HG02678 (cell line): Measurements from ENCODE around the gene ZBTB2.
"Not testable (repeated sequence)": the region's sequence is repeated elsewhere in the genome, so short reads cannot be mapped to it uniquely, and the experiment has no call there.

ENCODE experiments used
- ATAC-seq: cut with Tn5 transposase; IDR thresholded peaks from one replicate; pipeline ENCODE4 v1.9.1; 2021; ENCODE audit warnings: mild to moderate bottlenecking, moderate library complexity; ENCODE audit not compliant: unreplicated experiment

The ZBTB2 gene

GRCh38 chr6:151338651-151339200 lies 52.6 kb downstream of the ZBTB2 start:
- no peak for ATAC-seq

GRCh38 chr6:151335930-151336329 lies 55.4 kb downstream of the ZBTB2 start:
- ATAC-seq: no peak

DNA sequence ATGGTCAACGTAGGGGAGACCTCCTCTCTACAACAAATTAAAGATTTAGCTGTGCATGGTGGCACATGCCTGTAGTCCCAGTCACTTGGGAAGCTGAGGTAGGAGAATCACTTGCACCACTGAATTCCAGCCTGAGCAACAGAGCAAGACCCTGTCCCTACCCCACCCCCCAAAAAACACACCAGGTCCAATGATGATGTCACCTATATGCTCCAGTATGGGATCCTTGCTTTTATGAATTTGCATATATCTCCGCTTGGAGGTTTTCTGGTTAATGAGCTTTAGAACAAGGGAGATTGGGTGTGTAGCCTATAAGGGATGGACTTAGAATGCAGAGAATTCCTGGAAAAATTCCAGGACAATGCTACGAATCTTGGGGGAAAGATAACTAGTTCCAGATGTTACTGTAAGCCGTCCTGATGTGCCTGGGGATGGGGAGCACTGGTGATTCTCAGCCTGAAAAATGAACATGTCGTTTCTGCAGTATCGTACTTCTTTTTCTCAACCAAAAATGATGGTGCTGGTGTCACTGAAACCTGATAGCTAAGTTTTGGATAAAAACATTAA lies 61.1 kb downstream of the ZBTB2 start:
- no peak for ATAC-seq

GRCh38 chr6:151327101-151327500 lies 64.3 kb downstream of the ZBTB2 start:
- no peak for ATAC-seq

DNA sequence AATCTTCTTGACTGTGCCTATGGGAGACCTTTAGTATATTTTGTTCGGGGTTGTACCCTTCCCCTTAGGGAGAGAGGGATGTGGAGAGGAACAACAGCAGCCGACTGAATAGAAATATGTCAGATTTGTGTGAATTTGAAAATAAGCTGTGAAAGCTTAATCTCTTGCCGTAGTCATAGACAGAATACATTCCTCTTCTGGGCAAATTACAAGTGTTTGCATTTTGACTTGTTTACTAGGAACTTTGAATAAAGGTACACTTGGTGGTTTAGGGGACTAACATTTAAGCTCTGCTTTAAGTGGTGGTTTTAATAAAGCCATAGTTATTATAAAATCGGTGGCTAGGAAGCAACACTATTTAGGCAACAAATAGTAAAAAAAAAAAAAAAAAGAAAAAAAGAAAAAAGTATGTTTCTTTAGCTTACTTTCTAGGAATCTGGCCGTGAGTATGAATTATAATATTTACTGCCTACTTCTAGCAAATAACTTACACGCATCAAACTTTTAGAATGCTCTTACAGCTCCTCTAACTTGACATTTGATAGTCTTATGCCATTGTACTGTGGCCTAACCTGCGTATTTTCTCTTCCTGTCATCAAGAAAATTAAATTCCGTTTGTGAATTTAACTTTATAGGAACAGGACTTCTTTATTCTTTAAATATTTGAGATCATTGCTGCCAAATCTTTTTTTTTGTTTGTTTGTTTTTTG lies 65.1 kb downstream of the ZBTB2 start:
- no peak for ATAC-seq

DNA sequence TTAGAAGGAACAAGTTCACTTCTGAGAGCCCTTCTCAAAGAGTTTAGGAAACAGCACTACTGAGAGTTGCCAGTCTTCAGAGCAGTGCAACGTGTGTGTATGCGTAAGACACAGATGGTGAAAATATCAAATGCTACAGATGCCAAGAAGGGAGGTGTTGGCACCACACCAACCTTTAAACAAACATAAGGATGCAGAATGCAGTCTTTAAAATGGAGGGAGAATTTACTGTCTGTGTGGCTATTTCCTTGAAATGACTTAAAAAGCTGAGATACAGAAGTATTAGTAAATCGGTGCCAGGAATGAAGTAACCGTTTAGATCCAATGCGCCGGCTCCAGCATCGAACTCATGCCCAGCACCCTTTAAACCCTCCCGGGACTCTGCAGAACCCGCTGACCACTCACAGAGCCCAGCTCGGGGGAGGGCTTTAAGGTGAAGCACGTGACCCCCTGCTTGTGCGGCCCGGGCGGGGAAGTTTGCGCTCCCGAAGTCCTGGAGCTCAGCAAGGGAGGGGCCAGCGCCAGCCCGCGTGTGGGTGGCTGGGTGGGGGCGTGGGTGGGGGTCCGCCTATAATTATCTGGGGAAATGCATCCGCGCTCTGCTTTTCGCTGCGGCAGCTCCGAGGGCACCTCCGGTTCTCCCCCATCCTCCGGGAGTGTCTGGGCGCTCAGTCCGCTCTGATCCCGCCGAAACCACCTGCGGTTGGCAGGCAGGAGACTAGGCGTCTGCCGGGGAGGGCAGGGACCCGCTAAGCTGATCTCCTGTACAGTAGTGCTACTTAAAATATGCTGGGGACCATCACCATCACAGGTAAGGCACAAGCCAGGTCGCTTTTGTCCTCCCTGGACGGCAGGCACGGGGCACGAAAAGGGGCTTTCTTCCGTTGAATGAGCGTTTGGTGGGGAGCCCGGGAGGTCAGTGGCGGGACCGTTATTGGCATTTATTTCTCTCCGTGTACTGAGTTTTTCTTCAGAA lies 66.0 kb downstream of the ZBTB2 start:
- no peak for ATAC-seq

- ATAC-seq: no peak
These were observed 66.9 kb downstream of the ZBTB2 start for GRCh38 chr6:151324488-151324825.

DNA sequence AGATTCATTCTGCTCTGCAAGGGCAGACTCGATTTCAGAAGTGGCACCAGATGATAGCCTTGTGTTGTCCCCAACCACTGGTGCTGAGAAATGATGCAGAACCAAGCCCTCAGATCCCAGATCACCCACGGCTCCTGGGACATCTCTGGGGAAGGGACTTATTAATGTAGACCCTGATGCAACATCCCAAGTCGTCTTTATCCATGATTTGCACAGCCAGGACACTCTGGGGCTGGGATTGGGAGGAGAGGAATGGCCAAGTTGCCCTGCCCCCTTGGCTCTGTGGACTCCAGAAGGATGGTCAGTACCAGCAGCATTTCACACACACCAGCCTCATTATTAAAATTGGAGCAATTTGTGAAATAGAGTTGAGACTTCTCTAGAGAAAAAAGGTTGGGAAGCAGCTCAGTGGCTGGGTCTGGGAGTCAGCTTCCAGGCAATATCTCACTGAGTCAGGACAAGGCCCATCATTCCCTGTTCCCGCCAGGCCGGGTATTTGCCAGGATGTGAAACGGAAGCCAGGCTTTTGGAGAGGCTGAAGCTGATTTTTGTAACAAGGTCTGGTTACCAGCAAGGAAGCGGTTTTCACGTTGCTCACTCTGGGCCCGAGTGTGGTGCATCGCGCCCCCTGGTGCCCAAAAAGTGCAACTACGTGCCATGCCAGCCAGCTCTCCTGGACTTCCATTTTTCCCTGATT lies 67.4 kb downstream of the ZBTB2 start:
- peak; percentile 78 for ATAC-seq

DNA sequence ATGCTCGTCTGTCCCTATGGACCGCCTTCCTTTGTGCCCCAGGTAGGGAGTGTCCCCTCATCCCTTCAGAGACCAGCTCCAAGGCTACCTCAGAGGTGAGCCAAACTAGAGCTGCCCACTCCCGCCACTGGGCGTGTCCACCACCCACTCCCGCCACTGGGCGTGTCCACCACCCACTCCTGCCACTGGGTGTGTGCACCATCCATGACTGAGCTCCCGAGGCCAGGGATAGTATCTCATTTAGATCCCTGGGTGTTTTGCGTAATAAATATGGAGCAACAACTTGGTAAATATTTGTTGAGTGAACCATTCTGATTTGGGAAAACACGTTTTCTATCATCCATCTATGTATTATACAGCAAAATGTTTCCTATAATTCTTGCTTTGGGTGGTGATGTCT lies 68.8 kb downstream of the ZBTB2 start:
- no peak for ATAC-seq

DNA sequence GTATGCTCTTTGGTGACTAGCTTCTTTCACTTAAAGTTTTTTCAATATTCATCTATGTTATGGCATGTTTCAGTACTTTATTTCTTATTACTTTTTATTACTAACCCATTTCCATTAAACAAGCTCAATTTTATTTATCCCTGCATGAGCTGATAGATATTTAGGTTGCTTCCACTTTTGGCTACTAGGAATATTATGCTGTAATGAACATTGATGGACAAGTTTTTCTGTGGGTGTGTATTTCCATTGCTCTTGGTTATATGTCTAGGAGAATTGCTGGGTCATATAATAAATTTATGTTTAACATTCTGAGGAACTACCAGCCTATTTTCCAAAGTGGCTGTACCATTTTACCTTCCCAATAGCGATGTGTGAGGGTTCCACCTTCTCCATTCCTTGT lies 69.9 kb downstream of the ZBTB2 start:
- ATAC-seq: no peak

- no peak for ATAC-seq
These were observed 71.2 kb downstream of the ZBTB2 start for GRCh38 chr6:151320140-151320539.

GRCh38 chr6:151317995-151318365 lies 73.4 kb downstream of the ZBTB2 start:
- ATAC-seq: no peak

DNA sequence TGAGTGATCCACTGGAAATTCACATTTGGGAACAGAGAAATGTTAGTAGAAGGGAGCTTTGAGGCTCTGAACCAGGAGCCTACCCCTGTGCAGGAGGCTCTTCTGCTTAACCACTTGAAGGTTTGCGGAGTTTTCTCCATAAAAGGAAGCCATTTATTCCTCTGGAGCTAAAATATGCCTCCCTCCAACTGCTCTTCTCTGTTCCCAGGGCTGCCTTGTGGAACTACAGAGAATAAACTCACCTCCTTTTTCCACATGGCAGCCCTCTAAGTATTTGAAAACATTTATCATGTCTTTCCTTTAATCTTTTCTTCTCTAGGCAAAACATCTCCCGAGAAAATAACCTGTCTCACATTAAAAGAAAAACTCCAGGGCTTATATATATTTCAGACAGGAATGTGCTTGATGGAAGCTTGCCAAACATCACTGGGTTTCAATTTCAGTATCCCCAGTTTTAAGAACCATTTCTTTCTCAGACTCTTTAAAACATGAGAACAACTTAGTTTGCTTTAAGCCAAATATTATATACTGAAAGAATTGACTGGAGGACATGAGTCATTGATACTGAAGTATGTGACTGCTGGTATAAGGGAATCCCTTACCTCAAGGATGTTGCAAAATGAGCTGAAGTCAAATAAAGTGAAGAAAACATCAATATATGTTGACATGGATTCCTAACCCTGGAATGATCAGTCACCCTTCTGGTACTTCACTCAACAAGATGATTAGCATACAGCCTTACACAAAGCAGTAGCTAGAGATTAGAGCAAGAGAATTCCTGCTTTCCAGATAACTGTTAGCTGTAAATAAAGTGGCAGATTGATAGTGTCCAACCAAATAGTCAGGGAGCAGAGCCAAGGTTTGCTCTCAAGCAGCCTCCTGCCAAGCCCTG lies 74.0 kb downstream of the ZBTB2 start:
- no peak for ATAC-seq

DNA sequence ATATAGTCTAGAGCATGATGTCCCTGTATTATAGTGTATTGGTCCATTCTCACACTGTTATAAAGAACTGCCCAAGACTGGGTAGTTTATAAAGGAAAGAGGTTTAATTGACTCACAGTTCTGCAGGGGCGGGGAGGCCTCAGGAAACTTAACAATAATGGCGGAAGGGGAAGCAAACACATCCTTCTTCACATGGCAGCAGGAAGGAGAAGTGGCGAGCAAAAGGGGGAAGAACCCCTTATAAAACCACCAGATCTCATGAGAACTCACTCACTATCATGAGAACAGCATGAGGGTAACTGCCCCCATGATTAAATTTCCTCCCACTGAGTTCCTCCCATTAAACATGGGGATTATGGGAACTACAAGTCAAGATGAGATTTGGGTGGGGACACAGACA lies 75.7 kb downstream of the ZBTB2 start:
- not testable (repeated sequence) for ATAC-seq
